Mammary epithelial cell (primary cell): Measurements from ENCODE around the gene HPCAL1.

Source experiments
- CTCF ChIP-seq, 2 donors: IDR thresholded peaks in 1 of 2; conservative IDR thresholded peaks in 1 of 2; 2 replicates each; pipeline ENCODE4 v1.5.1; 2011 to 2012; ENCODE audit warnings: inconsistent platforms in 2 of 2, low read length in 2 of 2, mild to moderate bottlenecking in 2 of 2, control low read depth in 1 of 2, low read depth in 1 of 2; ENCODE audit not compliant: insufficient read depth in 1 of 2; ENCODE audit errors: extremely low read depth in 1 of 2
- EZH2 ChIP-seq: IDR thresholded peaks from 2 replicates; pipeline ENCODE4 v1.6.1; 2012; ENCODE audit warnings: low read length, inconsistent platforms, borderline replicate concordance

GRCh38 chr2:10372203-10372861 is 69.6 kb downstream of the HPCAL1 start:
- TF ChIP-seq CTCF (conservative IDR thresholded peaks at IDR 0.05 in 1 of 2, IDR thresholded peaks at IDR 0.05 in 1 of 2; ENCODE audit: extremely low read depth in 1 of 2, insufficient read depth in 1 of 2, low read depth in 1 of 2, low read length in 2 of 2) (no peak), EZH2 (no peak)
